ENCODE measurements around the gene CACNA1D.

DNA sequence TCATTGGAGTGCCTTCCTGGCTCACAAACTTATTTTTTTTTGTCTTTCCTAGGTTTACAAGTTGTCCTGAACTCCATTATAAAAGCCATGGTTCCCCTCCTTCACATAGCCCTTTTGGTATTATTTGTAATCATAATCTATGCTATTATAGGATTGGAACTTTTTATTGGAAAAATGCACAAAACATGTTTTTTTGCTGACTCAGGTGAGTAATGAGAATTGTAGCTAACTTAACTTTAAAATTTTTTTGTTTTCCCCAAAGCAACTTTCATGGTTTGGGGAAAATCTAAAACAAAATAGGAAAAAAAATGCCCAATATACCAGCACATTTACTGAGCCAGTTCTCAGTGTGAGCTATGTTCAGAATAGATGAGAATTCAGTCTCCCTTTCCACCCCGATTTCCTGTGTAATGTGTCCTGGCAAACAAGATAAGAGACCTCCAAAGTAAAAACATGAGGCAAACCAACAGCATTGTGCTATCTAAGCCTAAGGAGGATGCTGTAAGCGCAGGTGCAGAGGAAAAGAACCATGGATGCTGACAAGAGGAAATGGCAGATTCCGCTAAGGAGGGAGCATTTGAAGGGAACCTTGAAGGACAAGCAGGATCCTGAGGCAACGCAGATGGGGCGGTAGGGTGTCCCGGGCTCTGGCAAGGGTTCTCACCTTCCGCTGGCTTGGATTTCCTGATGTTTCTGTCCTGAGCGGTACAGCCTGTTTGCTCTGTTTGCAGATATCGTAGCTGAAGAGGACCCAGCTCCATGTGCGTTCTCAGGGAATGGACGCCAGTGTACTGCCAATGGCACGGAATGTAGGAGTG, 171.4 kb downstream of the CACNA1D start:
- TF ChIP-seq, protein P1, sequence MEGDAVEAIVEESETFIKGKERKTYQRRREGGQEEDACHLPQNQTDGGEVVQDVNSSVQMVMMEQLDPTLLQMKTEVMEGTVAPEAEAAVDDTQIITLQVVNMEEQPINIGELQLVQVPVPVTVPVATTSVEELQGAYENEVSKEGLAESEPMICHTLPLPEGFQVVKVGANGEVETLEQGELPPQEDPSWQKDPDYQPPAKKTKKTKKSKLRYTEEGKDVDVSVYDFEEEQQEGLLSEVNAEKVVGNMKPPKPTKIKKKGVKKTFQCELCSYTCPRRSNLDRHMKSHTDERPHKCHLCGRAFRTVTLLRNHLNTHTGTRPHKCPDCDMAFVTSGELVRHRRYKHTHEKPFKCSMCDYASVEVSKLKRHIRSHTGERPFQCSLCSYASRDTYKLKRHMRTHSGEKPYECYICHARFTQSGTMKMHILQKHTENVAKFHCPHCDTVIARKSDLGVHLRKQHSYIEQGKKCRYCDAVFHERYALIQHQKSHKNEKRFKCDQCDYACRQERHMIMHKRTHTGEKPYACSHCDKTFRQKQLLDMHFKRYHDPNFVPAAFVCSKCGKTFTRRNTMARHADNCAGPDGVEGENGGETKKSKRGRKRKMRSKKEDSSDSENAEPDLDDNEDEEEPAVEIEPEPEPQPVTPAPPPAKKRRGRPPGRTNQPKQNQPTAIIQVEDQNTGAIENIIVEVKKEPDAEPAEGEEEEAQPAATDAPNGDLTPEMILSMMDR (IDR thresholded peaks at IDR 0.05): no peak
- TF ChIP-seq POLR2AphosphoS5 (IDR thresholded peaks at IDR 0.05): no peak
